Gastrocnemius medialis (tissue), 4 donors: ENCODE results near the gene HDAC10. TPM values are rescaled to one million over a fixed set of nuclear protein-coding genes. Genes with fewer than 3 reads are reported as not detected.
A peak's percentile ranks its signal among the peaks of the same experiment; 100 is the strongest.
"Not testable (repeated sequence)": the region's sequence is repeated elsewhere in the genome, so short reads cannot be mapped to it uniquely, and the experiment has no call there.

Source experiments
- ATAC-seq, 2 donors: fragments of 150-250 bp; one replicate each; pipeline ENCODE4 v1.9.1; 2016
- DNase-seq, 2 donors: peaks; one replicate each; pipeline ENCODE4 v3.0.0-alpha.2; 2019
- H3K27ac ChIP-seq, 4 donors: fragments of 200-600 bp; sonication (generic); 1 replicate in 1 of 4; 2 replicates in 3 of 4; pipeline ENCODE4 v1.5.1; 2016 to 2018; ENCODE audit warnings: mild to moderate bottlenecking in 2 of 4, moderate library complexity in 1 of 4
- H3K27me3 ChIP-seq, 3 donors: fragments of 200-600 bp; sonication (generic) in 2 of 3; 1 replicate in 1 of 3; 2 replicates in 2 of 3; pipeline versions ENCODE4 v1.5.1 to v1.6.0; 2016 to 2019; ENCODE audit warnings: mild to moderate bottlenecking in 1 of 3, moderate library complexity in 1 of 3
- H3K36me3 ChIP-seq, 2 donors: fragments of 200-600 bp; sonication (generic) in 1 of 2; one replicate each; pipeline ENCODE4 v1.5.1; 2017 to 2018
- H3K4me1 ChIP-seq, 2 donors: fragments of 200-600 bp; sonication (generic) in 1 of 2; one replicate each; pipeline ENCODE4 v1.5.1; 2016 to 2017; ENCODE audit warnings: mild to moderate bottlenecking in 2 of 2
- H3K4me3 ChIP-seq, 4 donors: fragments of 200-600 bp; sonication (generic) in 3 of 4; 1 replicate in 1 of 4; 2 replicates in 3 of 4; pipeline ENCODE4 v1.5.1; 2016 to 2019; ENCODE audit warnings: mild to moderate bottlenecking in 2 of 4
- H3K9me3 ChIP-seq, 3 donors: fragments of 200-600 bp; sonication (generic) in 2 of 3; 1 replicate in 1 of 3; 2 replicates in 2 of 3; pipeline ENCODE4 v1.5.1; 2016 to 2019
- POLR2A ChIP-seq, 2 donors: fragments of 450-650 bp; IDR thresholded peaks; one replicate each; pipeline ENCODE4 v1.6.1; 2017; ENCODE audit warnings: antibody characterized with exemption in 2 of 2, mild to moderate bottlenecking in 2 of 2, moderate library complexity in 2 of 2
- in situ Hi-C, 4 donors: fragments of 200-750 bp; cut with MboI; loops; one replicate each; pipeline versions ENCODE4 v1.15.0 to v1.8.0; 2017; ENCODE audit warnings: low sequenced_read_pairs in 4 of 4
- intact Hi-C: fragments of 100-400 bp; cut with DNase I; formaldehyde crosslinking; loops from one replicate; pipeline ENCODE4 v1.15.1; 2023; ENCODE audit warnings: low total_unique reads
- total RNA-seq, 4 donors: library from RNA; depleted of rRNA; stranded (reverse); fragments of >200 nt; gene quantifications; one replicate each; pipeline versions ENCODE4 v1.1.0 to v1.2.3, GENCODE V29; 2016
- TF ChIP-seq, protein P1 (sequence below), 5 experiments: fragments of 450-650 bp in 3 of 5; fragments of 200-600 bp in 2 of 5; sonication (generic) in 2 of 5; IDR thresholded peaks in 4 of 5; conservative IDR thresholded peaks in 1 of 5; 1 replicate in 4 of 5; 2 replicates in 1 of 5; pipeline ENCODE4 v1.5.1; 2016 to 2019; ENCODE audit warnings: antibody characterized with exemption in 5 of 5, mild to moderate bottlenecking in 3 of 5, moderate library complexity in 3 of 5

The HDAC10 gene
- total RNA-seq, 4 donors from 2014 or later, result 4.1 to 24.9 (median 8.6) TPM

DNA sequence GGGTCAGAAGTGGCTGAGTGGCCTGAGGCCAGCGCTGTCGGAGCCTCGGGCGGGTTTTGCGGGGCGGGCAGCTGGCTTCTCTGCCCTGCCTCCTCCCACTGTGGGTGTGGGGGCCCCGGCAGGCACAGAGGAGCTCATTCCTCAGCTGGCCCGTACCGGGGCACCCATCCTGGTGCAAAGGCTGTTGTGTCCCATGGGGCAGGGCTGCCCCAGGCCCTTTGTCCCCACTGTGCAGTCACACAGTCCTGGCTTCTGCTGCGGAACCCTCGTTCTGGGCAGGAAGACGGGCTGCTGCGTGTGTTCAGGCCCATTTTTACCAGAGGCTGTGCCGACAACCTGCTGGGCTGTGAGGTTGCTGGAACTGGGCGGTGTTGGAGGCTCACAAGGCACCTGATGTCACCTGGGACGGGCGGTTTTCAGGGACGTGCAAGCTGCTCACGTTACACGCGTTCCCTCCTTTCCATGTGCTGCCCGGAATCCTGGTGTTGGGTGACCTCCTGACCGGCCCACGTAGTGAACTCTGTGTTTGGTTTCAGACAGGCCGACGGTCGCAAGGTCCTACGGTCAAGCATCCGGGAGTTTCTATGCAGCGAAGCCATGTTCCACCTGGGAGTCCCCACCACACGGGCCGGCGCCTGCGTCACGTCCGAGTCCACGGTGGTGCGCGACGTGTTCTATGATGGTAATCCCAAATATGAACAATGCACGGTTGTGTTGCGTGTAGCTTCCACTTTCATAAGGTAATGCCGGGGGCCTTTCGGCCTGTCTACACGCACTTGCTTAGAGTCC, 45.1 kb downstream of the HDAC10 start:
- H3K27me3 ChIP-seq, result no peaks in the 10 kb centered on the region
- in situ Hi-C loops, result loop anchor here in 1 of 4 donors (10.0 kb wide), 1 partner anchor 271 kb away; no protein-coding TSS in a partner anchor
- H3K4me1 ChIP-seq, result peaks cover 34 to 42% of the 10 kb centered on the region in 2 donors
- no peaks in the 10 kb centered on the region for H3K9me3 ChIP-seq
- no peak overlapping the region for H3K4me3 ChIP-seq
- peak in 1 of 2 donors; percentile 65 for DNase-seq
- peak in 1 of 2 donors; percentile 12 for TF ChIP-seq POLR2A (IDR thresholded peaks at IDR 0.05)
- TF ChIP-seq, protein P1, sequence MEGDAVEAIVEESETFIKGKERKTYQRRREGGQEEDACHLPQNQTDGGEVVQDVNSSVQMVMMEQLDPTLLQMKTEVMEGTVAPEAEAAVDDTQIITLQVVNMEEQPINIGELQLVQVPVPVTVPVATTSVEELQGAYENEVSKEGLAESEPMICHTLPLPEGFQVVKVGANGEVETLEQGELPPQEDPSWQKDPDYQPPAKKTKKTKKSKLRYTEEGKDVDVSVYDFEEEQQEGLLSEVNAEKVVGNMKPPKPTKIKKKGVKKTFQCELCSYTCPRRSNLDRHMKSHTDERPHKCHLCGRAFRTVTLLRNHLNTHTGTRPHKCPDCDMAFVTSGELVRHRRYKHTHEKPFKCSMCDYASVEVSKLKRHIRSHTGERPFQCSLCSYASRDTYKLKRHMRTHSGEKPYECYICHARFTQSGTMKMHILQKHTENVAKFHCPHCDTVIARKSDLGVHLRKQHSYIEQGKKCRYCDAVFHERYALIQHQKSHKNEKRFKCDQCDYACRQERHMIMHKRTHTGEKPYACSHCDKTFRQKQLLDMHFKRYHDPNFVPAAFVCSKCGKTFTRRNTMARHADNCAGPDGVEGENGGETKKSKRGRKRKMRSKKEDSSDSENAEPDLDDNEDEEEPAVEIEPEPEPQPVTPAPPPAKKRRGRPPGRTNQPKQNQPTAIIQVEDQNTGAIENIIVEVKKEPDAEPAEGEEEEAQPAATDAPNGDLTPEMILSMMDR (IDR thresholded peaks at IDR 0.05 in 4 of 5, conservative IDR thresholded peaks at IDR 0.05 in 1 of 5), result no peak
- ATAC-seq, result peak; percentile 28 to 31
- peaks cover 0 to 20% of the 10 kb centered on the region in 2 donors for H3K36me3 ChIP-seq
- intact Hi-C loops, result loop anchor here (5.0 to 10.0 kb wide), 2 partner anchors 59 to 271 kb away; no protein-coding TSS in a partner anchor
- peak overlapping the region; percentile 74 to 89 (median 82) for H3K27ac ChIP-seq

DNA sequence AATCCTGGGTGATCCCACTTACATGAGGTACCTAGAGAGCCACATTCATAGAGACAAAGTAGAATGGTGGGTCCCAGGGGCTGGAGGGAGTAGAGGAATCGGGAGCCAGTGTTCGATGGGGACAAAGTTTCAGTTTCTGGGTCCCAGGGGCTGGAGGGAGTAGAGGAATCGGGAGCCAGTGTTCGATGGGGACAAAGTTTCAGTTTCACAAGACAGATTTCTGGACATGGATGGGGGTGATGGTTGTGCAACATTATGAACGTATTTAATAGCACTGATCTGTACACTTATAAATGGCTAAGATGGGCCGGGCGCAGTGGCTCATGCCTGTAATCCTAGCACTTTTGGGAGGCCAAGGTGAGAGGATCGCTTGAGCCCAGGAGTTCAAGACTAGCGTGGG, 46.1 kb downstream of the HDAC10 start:
- H3K4me3 ChIP-seq, ATAC-seq, H3K9me3 ChIP-seq, H3K27me3 ChIP-seq, DNase-seq: not testable (repeated sequence)
- intact Hi-C loops, result loop anchor here (5.0 to 10.0 kb wide), 2 partner anchors 58 to 270 kb away; no protein-coding TSS in a partner anchor
- peak overlapping the region; percentile 74 to 89 (median 82) for H3K27ac ChIP-seq
- H3K36me3 ChIP-seq, result peaks cover 0 to 12% of the 10 kb centered on the region in 2 donors
- in situ Hi-C loops, result loop anchor here in 1 of 4 donors (10.0 kb wide), 1 partner anchor 270 kb away; no protein-coding TSS in a partner anchor
- peaks cover 35 to 44% of the 10 kb centered on the region in 2 donors for H3K4me1 ChIP-seq

DNA sequence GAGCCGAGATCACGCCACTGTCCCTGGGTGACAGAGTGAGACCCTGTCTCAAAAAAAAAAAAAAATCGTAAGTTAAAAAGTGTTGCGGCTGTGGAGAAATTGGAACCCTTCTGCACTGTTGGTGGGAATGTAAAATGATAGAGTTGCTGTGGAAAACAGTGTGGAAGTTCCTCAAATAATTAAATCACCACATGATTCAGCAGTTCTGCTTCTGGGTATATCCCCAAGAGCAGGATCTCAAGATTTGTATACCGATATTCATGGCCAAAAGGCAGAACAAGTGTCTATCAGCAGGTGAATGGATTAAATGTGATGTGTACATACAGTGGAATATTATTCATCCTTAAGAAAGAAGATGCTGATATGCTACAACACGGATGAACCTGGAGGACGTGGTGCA, 46.5 kb downstream of the HDAC10 start:
- peaks cover 40 to 48% of the 10 kb centered on the region in 2 donors for H3K4me1 ChIP-seq
- no peaks in the 10 kb centered on the region for H3K9me3 ChIP-seq
- in situ Hi-C loops, result loop anchor here in 1 of 4 donors (10.0 kb wide), 1 partner anchor 270 kb away; no protein-coding TSS in a partner anchor
- no peak for DNase-seq
- no peak for ATAC-seq
- intact Hi-C loops, result loop anchor here (10.0 kb wide), 1 partner anchor 270 kb away; no protein-coding TSS in a partner anchor
- peak overlapping the region; percentile 74 to 89 (median 82) for H3K27ac ChIP-seq
- no peaks in the 10 kb centered on the region for H3K27me3 ChIP-seq
- no peak overlapping the region for H3K4me3 ChIP-seq
- TF ChIP-seq POLR2A (IDR thresholded peaks at IDR 0.05), result no peak
- TF ChIP-seq, protein P1 (IDR thresholded peaks at IDR 0.05 in 4 of 5, conservative IDR thresholded peaks at IDR 0.05 in 1 of 5), result no peak
- peaks cover 0 to 12% of the 10 kb centered on the region in 2 donors for H3K36me3 ChIP-seq

DNA sequence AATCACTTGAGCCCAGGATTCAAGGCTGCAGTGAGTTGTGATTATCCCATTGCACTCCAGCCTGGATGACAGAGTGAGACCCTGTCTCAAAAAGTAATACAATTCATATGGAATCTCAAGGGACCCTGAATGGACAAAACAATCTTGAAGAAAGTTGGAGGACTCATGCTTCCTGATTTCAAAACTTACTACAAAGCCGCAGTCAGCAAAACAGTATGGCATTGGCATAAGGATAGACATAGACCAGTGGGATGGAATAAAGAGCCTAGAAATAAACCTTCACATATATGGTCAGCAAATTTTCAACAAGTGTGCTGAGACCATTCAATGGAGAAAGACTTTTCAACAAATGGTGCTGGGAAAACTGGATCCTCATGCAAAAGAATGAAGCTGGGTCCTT, 47.8 kb downstream of the HDAC10 start:
- H3K9me3 ChIP-seq, result no peaks in the 10 kb centered on the region
- H3K4me1 ChIP-seq, result peaks cover 43 to 51% of the 10 kb centered on the region in 2 donors
- in situ Hi-C loops, result loop anchor here in 1 of 4 donors (10.0 kb wide), 1 partner anchor 268 kb away; no protein-coding TSS in a partner anchor

More for the DNA sequence above, 47.8 kb downstream of the HDAC10 start:
- peaks cover 0 to 6% of the 10 kb centered on the region in 2 donors for H3K36me3 ChIP-seq
- intact Hi-C loops, result loop anchor here (10.0 kb wide), 1 partner anchor 268 kb away; no protein-coding TSS in a partner anchor
- TF ChIP-seq POLR2A (IDR thresholded peaks at IDR 0.05), result no peak
- TF ChIP-seq, protein P1 (IDR thresholded peaks at IDR 0.05 in 4 of 5, conservative IDR thresholded peaks at IDR 0.05 in 1 of 5), result no peak
- no peaks in the 10 kb centered on the region for H3K27me3 ChIP-seq
- no peak overlapping the region for H3K4me3 ChIP-seq
- DNase-seq (no peak), ATAC-seq (no peak)
- no peak overlapping the region for H3K27ac ChIP-seq
